ENCODE measurements around the gene TBL1X. TPM values are rescaled to one million over a fixed set of nuclear protein-coding genes. Genes with fewer than 3 reads are reported as not detected.

TBL1X gene
- polyA plus RNA-seq, 4 donors, result 0.89 to 9.6 (median 3.9) TPM

DNA sequence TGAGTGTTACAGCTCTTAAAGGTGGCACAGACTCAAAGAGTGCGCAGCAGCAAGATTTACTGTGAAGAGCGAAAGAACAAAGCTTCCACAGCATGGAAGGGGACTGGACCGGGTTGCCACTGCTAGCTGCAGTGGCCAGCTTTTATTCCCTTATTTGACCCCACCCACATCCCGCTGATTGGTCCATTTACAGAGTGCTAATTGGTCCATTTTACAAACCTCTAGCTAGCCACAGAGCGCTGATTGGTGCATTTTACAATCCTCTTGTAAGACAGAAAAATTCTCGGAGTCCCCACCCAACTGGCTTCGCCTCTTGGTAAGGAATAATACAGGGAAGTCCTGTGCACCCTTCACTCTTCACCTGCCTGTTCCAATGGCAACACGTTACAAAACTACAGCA lies 319.5 kb downstream of the TBL1X start:
- Histone ChIP-seq H3K4me1 (ENCODE audit: control insufficient read depth in 3 of 3, insufficient read depth in 2 of 3, low read depth in 1 of 3, low read length in 2 of 3) (no peaks in the 10 kb centered on the region), H3K4me3 (ENCODE audit: low read depth in 1 of 3, low read length in 3 of 3) (no peak overlapping the region), H3K27ac (ENCODE audit: low read depth in 1 of 3, low read length in 2 of 3) (no peak overlapping the region), H3K27me3 (ENCODE audit: control insufficient read depth in 3 of 3, insufficient read depth in 3 of 3, low read length in 3 of 3) (no peaks in the 10 kb centered on the region), H3K36me3 (ENCODE audit: control insufficient read depth in 3 of 3, insufficient read depth in 2 of 3, low read depth in 1 of 3, low read length in 3 of 3) (peaks cover 0 to 2% (median 0%) of the 10 kb centered on the region in 3 donors), H3K9me3 (ENCODE audit: control insufficient read depth in 2 of 2, insufficient read depth in 1 of 2, low read depth in 1 of 2, low read length in 1 of 2) (no peaks in the 10 kb centered on the region)
- WGBS, 3 donors, result 91 to 99% (median 97%) methylated on average over 7 to 8 of the region's 8 CpGs
- FAIRE-seq, result no peak
- DNase-seq, result no peak

DNA sequence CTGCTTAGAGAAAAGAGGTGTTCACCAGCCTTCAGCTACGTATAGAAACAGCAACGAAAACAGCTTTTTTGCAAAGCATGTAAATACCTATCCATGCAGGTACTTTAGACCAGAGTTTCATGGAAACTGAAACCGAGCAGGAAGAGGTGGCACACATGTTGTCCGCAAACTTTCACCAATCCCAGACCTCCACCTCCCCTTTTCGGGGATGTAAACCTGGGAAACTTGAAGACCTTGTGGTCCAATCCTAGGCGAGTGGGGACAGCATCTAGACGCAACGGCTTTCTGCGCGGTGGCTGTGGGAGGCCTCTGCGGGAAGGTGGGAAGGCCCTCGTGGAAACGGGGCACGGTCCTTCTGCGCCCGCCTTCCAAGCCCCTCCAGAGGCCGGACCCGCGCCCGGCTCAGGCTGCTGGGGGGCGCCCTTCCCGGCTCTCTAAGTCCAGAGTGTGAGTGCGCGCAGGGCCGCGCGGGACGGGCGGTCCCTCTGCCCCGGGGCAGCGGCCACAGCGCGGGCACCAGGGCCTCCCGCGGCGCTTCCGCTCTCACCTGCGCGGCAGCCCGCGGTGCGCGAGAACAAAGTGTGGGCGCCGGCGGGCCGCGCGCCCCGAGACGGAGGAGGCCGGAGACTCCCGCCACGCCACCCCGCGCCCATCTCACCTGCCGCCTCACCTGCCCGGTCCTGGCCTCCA lies 320.5 kb downstream of the TBL1X start:
- WGBS, 3 donors, result 9 to 21% (median 9%) methylated on average over 16 to 58 of the region's 58 CpGs
- H3K4me3 ChIP-seq (ENCODE audit: low read depth in 1 of 3, low read length in 3 of 3), result peak overlapping the region in 2 of 3 donors; percentile 48 to 67
- H3K9me3 ChIP-seq (ENCODE audit: control insufficient read depth in 2 of 2, insufficient read depth in 1 of 2, low read depth in 1 of 2, low read length in 1 of 2), result no peaks in the 10 kb centered on the region
- H3K4me1 ChIP-seq (ENCODE audit: control insufficient read depth in 3 of 3, insufficient read depth in 2 of 3, low read depth in 1 of 3, low read length in 2 of 3), result no peaks in the 10 kb centered on the region
- no peaks in the 10 kb centered on the region for H3K36me3 ChIP-seq (ENCODE audit: control insufficient read depth in 3 of 3, insufficient read depth in 2 of 3, low read depth in 1 of 3, low read length in 3 of 3)
- peak; percentile 10 to 65 for DNase-seq
- peak overlapping the region in 1 of 3 donors; percentile 61 for H3K27ac ChIP-seq (ENCODE audit: low read depth in 1 of 3, low read length in 2 of 3)
- no peaks in the 10 kb centered on the region for H3K27me3 ChIP-seq (ENCODE audit: control insufficient read depth in 3 of 3, insufficient read depth in 3 of 3, low read length in 3 of 3)
- FAIRE-seq, result no peak

DNA sequence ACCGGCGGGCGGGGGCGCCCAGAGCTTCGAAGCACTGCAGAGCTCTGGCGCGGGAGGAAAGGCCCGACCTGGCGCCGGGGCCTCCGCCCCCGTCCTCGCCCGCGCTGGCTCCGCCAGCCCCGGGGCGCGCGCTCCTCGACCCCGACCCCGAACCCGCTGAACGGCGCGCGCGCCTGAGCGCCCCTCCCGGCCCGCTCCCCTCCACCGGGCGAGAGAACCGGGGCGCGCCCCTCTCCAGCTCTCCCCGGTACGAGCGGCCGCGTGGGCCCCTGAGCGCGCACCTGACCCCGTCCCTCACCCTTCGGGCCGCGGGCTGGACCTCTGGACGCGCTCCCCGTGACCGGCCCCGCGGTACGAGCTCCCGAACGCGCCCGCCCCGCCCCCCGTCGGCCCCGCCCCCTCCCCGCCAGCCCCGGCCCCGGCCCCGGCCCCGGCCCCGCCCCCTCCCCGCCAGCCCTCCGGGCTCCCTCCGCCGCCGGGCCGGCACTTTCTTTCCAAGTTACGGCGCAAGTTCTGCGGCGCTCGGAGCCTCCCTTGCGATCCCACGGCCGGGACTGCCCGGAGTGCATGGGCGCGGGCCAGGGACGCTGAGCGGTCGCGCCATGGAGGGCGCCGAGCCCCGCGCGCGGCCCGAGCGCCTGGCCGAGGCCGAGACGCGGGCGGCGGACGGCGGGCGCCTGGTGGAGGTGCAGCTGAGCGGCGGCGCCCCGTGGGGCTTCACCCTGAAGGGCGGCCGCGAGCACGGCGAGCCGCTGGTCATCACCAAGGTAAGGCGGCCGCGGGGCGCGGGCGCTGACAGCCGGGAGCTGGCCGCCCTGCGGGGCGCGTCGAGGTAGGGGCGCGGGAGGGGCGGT lies 321.3 kb downstream of the TBL1X start, which contains the start of gene SHROOM2:
TSS of gene SHROOM2 (plus strand) at position 486 of the 854 bp plus-strand sequence. CDS start at position 603, 117 bp downstream.
- WGBS, 3 donors, result 0 to 26% (median 1%) methylated on average over 1 to 132 of the region's 132 CpGs
- Histone ChIP-seq H3K4me3 (ENCODE audit: low read depth in 1 of 3, low read length in 3 of 3) (peak within 1 kb of the TSS; percentile 15 to 67 (median 57)), H3K36me3 (ENCODE audit: control insufficient read depth in 3 of 3, insufficient read depth in 2 of 3, low read depth in 1 of 3, low read length in 3 of 3) (no peaks in the 10 kb centered on the region), H3K4me1 (ENCODE audit: control insufficient read depth in 3 of 3, insufficient read depth in 2 of 3, low read depth in 1 of 3, low read length in 2 of 3) (no peaks in the 10 kb centered on the region), H3K9me3 (ENCODE audit: control insufficient read depth in 2 of 2, insufficient read depth in 1 of 2, low read depth in 1 of 2, low read length in 1 of 2) (no peaks in the 10 kb centered on the region), H3K27me3 (ENCODE audit: control insufficient read depth in 3 of 3, insufficient read depth in 3 of 3, low read length in 3 of 3) (no peaks in the 10 kb centered on the region), H3K27ac (ENCODE audit: low read depth in 1 of 3, low read length in 2 of 3) (peak within 1 kb of the TSS in 1 of 3 donors; percentile 69)
- FAIRE-seq (no peak), DNase-seq (peak; percentile 4 to 65)

DNA sequence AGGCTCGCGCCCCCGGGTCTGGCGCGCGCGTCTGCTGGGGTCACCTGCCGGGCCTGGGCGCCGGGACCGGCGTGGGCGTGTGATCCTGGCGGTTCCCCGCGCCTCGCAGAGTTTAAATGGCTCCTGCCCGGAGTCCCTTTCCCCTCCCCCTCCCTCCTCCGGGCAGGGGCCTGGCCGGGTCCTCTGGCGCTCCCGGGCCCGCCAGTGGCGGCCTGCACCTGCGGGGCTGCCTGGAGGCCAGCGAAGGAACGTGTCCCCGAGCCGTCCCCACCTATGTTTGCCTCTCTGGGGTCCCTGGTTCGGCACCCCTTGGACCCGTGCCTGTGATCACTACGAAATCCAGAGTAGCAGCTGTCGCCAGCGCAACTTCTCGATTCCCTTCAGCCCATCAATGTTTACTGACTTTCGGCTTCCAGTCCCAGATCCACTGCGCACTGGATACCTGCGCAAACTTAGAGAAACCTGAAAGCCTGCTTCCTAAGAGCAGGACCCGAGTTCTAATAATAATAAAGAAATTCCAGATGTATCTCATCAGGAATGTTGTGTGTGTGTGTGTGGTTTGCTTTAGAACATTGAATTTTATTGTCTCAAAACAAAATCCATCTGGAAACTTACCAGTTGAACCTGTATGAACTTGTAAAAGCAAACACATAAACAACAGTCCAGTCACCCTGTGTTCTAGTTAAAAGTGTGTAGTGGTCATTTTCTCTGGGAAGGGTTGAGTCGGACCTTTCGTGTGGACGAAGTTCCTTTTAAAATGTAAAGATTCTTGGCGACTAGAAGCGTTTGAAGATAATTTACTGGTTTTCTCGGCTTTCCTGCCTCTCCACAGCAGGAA lies 322.2 kb downstream of the TBL1X start:
- WGBS, 3 donors, result 3 to 17% (median 3%) methylated on average over 30 to 45 of the region's 45 CpGs
- DNase-seq (peak; percentile 2 to 62), FAIRE-seq (no peak)
- Histone ChIP-seq H3K4me1 (ENCODE audit: control insufficient read depth in 3 of 3, insufficient read depth in 2 of 3, low read depth in 1 of 3, low read length in 2 of 3) (no peaks in the 10 kb centered on the region), H3K27ac (ENCODE audit: low read depth in 1 of 3, low read length in 2 of 3) (peak overlapping the region in 1 of 3 donors; percentile 69), H3K27me3 (ENCODE audit: control insufficient read depth in 3 of 3, insufficient read depth in 3 of 3, low read length in 3 of 3) (no peaks in the 10 kb centered on the region), H3K4me3 (ENCODE audit: low read depth in 1 of 3, low read length in 3 of 3) (peak overlapping the region; percentile 15 to 67 (median 57)), H3K9me3 (ENCODE audit: control insufficient read depth in 2 of 2, insufficient read depth in 1 of 2, low read depth in 1 of 2, low read length in 1 of 2) (no peaks in the 10 kb centered on the region), H3K36me3 (ENCODE audit: control insufficient read depth in 3 of 3, insufficient read depth in 2 of 3, low read depth in 1 of 3, low read length in 3 of 3) (no peaks in the 10 kb centered on the region)

DNA sequence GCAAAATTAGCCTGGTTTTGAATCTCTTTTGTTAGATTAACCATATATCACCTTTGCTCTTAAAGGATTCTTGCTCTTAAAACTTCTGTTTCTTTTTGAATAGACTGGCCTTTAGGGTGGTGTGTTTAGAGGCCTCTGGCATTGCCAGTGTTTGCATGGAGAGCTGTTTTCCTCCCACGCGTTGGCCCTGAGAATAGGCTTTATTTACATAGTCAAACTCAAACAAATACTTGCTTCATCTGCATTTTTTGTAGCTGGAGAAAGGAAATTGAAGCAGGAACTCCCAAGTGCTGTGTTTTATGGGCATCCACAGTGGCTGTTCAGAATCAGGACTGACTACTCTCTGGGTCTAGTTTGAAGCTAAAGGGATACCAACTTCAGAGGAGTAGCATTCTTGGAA lies 324.1 kb downstream of the TBL1X start:
- no peaks in the 10 kb centered on the region for H3K27me3 ChIP-seq (ENCODE audit: control insufficient read depth in 3 of 3, insufficient read depth in 3 of 3, low read length in 3 of 3)
- H3K36me3 ChIP-seq (ENCODE audit: control insufficient read depth in 3 of 3, insufficient read depth in 2 of 3, low read depth in 1 of 3, low read length in 3 of 3), result no peaks in the 10 kb centered on the region
- FAIRE-seq, result no peak
- no peak overlapping the region for H3K27ac ChIP-seq (ENCODE audit: low read depth in 1 of 3, low read length in 2 of 3)
- peak in 1 of 2 donors; percentile 18 for DNase-seq
- H3K9me3 ChIP-seq (ENCODE audit: control insufficient read depth in 2 of 2, insufficient read depth in 1 of 2, low read depth in 1 of 2, low read length in 1 of 2), result no peaks in the 10 kb centered on the region
- H3K4me3 ChIP-seq (ENCODE audit: low read depth in 1 of 3, low read length in 3 of 3), result no peak overlapping the region
- peaks cover 0 to under 1% (median 0%) of the 10 kb centered on the region in 3 donors for H3K4me1 ChIP-seq (ENCODE audit: control insufficient read depth in 3 of 3, insufficient read depth in 2 of 3, low read depth in 1 of 3, low read length in 2 of 3)
- WGBS, 3 donors, result 5 to 15% (median 7%) methylated on average over 2 of the region's 2 CpGs

DNA sequence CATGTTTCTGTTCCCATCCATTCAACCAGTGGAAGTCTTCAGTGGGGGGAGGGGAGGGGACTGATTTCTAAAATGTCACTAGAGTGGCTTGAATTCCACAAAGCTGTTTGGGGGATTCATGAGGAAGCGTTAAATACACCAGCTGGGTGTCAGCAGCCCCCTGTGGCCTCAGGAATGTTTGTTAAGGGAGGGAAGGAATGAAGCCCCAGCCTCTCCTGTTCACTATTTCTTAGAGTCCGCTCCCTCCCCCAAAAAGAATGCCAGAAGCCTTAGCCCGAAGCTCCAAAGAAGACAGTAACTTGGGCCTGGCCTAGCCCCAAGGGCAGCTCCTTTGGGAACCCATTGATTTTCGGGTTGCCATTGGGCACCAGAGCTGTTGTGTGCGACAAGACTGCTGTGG lies 324.7 kb downstream of the TBL1X start:
- WGBS, 3 donors, result 66 to 83% (median 77%) methylated on average over 5 of the region's 5 CpGs

More for the DNA sequence above, 324.7 kb downstream of the TBL1X start:
- Histone ChIP-seq H3K27ac (ENCODE audit: low read depth in 1 of 3, low read length in 2 of 3) (no peak overlapping the region), H3K4me1 (ENCODE audit: control insufficient read depth in 3 of 3, insufficient read depth in 2 of 3, low read depth in 1 of 3, low read length in 2 of 3) (peaks cover 0 to 3% (median 0%) of the 10 kb centered on the region in 3 donors), H3K4me3 (ENCODE audit: low read depth in 1 of 3, low read length in 3 of 3) (no peak overlapping the region), H3K36me3 (ENCODE audit: control insufficient read depth in 3 of 3, insufficient read depth in 2 of 3, low read depth in 1 of 3, low read length in 3 of 3) (no peaks in the 10 kb centered on the region), H3K27me3 (ENCODE audit: control insufficient read depth in 3 of 3, insufficient read depth in 3 of 3, low read length in 3 of 3) (no peaks in the 10 kb centered on the region), H3K9me3 (ENCODE audit: control insufficient read depth in 2 of 2, insufficient read depth in 1 of 2, low read depth in 1 of 2, low read length in 1 of 2) (no peaks in the 10 kb centered on the region)
- FAIRE-seq (no peak), DNase-seq (no peak)
